Activated CD8-positive, alpha-beta memory T cell treated with anti-CD3 and anti-CD28 coated beads, Interleukin-2, amount 50 U/mL, for 24 hours (primary cell): ENCODE results near the gene NOTCH3.

ENCODE experiments used
- DNase-seq: peaks from one replicate; pipeline ENCODE4 v3.0.0-alpha.2; 2020; ENCODE audit errors: extremely low read depth

The NOTCH3 gene

DNA sequence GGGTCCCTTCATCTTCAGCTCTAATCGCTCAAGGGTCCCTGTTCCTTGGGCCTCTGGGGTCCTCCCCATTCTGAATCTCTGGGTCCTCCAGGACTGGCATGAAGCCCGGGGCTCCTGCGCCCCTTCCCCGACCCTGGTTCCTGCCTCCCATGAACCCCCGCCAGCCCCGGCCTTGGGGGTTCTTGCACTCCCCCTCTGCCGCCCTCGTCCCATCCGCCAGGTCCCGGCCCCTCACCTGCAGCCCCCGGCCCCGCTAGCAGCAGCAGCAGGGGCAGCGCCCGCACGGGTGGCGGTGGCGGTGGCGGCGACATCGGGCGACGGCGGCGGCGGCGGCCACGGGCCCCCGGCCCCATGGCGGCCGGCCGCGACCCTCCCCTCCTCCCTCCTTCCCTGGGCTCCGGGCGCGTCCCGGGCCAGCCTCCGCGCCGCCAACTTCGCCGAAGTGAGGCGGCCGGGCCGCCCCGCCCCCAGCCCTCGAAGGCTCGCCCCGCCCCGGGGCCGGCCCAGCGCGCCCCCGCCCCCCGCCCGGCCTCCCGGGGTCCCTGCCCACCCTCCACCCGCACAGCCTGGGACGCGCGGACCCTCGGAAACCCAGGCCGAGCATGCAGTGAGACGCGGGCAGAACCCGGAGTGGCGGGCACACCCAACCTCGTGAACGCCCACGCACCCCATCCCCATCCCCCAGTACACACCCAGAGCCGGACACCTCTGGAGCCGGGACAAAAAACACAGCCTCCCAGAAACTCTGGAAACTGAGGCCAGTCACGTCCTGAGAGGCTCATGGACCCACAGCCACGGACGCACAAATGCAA lies at the start of gene NOTCH3:
Gene NOTCH3 (minus strand): TSS at position 443 of the 812 bp plus-strand sequence. CDS start 90 bp downstream, at position 353.
- no peak for DNase-seq

DNA sequence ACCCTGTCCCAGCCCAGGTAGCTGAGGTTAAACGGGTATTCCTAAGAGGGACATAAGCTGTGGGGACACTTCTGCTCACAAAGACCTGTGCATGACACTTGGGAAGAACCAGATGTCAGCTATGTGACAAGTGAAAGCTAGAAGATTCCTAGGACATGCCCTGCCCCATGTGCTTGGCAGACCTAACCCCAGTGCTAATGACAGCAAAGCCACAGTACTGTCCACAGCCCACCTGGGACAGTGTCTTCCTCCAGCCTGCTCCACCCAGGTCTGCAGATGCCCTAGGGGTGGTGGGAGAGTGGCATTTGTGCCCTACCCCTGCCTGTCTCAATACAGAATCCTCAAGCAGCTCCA lies 49.8 kb upstream of the NOTCH3 start:
- DNase-seq = no peak

- no peak for DNase-seq
Observed at GRCh38 chr19:15249972-15250639, 49.3 kb upstream of the NOTCH3 start.

GRCh38 chr19:15249528-15249874 lies 48.7 kb upstream of the NOTCH3 start:
- no peak for DNase-seq

GRCh38 chr19:15248648-15249527 lies 48.1 kb upstream of the NOTCH3 start:
- DNase-seq = no peak

GRCh38 chr19:15248106-15248505 lies 47.3 kb upstream of the NOTCH3 start:
- DNase-seq = no peak

DNA sequence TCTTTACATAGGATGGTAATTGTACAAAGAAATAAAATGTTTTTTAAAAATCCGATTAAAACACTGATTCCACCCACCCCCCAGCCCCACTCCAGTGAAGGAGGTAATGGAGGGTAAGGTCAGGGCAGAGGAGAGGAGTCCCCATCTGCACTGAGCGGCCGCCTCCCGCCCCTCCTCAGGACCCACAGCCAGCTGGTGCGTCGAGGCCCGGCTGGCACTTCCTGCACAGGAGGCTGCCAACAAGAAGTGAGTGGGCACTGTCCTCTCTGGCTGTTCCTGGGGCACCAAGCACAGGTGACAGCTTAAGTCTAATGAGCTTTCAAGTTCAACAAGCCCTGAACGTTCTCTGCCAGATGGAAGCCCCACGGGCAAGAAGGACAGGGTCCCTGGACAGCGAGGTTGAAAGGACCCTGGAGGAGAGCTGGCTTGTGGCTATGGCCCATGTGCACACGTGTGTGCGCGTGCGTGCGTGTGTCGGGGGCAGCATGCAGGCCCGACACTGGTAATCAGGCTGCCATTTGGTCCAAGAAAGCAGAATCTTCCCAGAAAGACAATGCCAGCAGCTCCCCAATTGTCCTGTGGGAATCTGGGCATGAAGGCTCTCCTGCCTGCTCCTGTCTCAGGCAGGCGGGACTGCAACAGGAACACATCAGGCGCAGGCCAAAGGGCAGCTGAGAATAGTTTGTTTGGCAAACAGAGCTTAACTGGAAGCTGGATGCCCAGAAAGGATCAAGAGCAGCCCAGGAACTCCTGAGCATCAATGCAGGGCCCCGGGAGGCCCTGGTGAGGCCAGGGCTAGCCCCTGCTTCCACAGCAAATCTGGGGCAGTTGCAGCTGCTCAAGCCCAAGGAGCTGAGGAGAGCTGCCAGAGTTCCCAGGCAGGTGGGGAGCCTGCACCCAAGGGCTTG lies 46.6 kb upstream of the NOTCH3 start:
- no peak for DNase-seq

DNA sequence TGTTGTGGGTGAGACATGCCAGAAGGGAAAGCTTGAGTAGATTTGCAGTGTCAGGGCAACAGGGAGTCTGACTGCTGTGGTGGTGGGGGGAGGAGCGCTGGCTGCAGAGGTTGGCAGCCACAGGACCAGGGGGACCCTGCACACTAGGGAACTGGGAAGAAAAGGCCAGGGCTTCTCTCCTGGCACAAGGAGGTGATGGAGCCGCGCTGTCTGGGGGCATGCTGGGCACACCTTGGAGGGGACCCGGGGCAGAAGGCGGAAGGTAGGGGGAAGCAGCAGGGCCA lies 45.3 kb upstream of the NOTCH3 start:
- no peak for DNase-seq

DNA sequence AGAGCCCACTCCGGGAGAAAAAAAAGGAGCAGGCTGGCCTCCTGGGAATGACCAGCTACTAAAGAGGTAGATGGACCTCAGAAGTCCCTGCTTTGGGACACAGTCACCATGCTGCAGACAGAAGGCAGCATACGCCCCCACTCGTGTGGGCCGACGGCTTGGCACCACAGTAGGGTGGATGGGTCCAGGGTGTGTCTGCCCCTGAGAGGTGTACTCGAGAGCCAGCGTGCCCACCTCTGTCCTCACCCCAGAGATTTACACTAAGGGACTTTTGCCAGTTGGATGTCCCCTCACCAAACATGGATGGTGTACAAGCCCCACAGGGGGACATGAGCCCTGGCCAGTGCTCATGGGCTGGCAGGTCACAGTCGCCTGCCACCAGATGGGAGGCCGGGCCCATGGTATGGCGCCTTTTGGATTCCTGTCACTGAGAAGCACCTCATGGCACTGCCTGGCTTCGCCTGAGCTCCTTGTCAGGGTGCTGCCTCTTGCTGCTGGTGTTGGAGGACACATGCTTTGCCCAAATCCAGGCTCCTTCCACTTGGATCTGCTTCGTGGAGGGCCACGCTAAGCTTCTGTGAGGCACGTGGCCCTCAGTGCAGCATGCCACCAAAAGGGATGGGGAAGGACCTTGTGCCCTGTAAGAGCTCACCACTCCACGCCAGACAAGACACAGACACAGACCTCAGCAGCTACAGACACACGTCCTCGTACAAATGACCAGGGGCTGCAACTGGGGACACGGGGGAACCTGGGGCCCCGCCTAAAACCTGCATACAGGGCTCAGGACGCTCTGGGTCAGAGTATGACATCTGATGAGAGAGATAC lies 44.8 kb upstream of the NOTCH3 start:
- no peak for DNase-seq

- no peak for DNase-seq
Observed at GRCh38 chr19:15244808-15245207, 44.0 kb upstream of the NOTCH3 start.

DNA sequence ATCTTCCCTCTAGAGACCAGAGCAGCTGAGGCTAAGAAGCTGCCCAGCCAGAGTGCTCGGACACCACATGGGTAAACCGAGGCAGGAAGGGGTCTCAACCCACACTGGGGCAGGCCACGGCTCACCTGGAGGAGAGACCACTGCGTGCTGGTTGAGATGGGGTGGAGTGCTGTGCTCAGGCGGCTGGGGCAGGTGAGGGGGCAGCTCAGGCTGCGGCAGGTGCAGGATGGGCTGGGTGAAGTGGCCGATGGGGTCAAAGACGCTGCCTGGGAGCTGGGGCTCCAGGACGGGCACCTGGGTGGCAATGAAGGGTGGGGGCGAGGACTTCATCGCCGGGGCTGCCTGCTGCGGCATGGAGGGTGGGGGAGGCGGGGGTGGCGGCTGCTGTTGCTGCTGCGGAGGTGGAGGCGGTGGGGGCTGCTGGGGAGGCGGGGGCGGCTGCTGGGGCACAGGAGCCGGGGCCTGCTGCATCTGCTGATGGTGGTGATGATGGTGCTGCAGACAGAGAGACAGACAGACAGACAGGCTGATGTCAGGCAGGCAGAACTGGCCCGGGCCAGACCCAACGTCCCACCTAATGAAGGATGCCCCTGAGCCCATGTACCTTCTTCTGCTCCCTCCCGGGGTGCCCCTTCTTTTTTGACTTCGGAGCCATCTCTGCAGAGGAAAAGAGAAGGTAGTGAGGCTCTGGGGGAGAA lies 43.5 kb upstream of the NOTCH3 start:
- DNase-seq = no peak

- DNase-seq = no peak
Observed at GRCh38 chr19:15243236-15243957, 42.6 kb upstream of the NOTCH3 start.

GRCh38 chr19:15241259-15241910 lies 40.6 kb upstream of the NOTCH3 start:
- DNase-seq = no peak

- DNase-seq = no peak
Observed at GRCh38 chr19:15240515-15240914, 39.7 kb upstream of the NOTCH3 start.

- no peak for DNase-seq
Observed at GRCh38 chr19:15239337-15239949, 38.6 kb upstream of the NOTCH3 start.

GRCh38 chr19:15238639-15239155 lies 37.9 kb upstream of the NOTCH3 start:
- DNase-seq = no peak

DNA sequence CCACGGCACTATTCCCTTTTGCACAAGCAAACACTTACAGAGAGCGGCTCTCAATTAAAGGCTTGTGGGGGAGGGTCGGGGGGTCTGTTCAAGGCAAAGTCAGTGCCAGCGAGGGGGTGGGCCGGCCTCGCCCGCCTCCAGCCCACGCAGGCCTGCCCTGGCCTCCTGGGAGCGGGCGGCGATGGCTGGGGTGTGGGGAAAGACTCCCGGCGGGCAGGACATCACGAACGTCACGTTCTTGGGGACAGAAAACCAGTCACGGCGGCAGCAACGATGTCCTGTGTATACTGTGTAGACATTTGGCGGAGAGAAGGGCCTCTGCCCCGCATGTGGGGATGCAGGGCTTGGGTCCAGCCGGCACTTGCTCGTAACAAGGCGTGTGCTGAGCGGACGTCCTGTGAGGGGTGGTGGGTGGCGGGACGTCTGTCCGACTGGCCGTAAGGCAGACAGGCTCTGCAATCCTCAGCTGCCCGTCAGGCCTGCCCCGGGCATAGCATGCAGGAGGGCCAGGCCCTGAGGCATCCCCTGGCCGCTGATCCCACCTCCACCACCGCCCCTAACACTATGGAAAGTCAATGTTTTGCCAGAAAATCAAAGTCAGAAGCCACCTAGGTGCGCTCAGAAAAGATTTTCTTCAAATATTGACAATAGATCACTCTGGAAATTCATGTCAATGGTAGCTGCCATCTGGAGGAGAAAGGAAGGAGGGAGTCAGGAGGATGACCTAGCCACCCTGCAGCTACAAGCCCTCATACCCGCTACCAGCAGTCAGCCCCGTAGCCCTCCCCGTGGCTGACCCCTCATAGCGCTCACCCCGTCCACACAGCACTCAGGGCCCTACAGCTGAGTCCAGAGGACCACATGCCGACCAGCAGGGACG lies 37.2 kb upstream of the NOTCH3 start:
- no peak for DNase-seq
